Measurements from ENCODE around the gene SLC7A7. TPM values are rescaled to one million over a fixed set of nuclear protein-coding genes. Genes with fewer than 3 reads are reported as not detected.

The SLC7A7 gene
- total and polyA plus RNA-seq, 10 of the 15 experiments (the other 5 are each of a cell fraction or from before 2014, with no cell fraction given), result 27.8 to 79.2 (median 50.8) TPM

GRCh38 chr14:22766457-22767322 is 48.5 kb downstream of the SLC7A7 start, which contains the start of gene OXA1L:
Gene OXA1L, plus strand, starts transcription at chr14:22766688. Its CDS starts 14 bp downstream, at chr14:22766702.
- H2AFZ ChIP-seq (ENCODE audit: control insufficient read depth, low read depth, low read length), result peak within 1 kb of the TSS; percentile 94
- DNase-seq (ENCODE audit: low read depth, low spot score) (peak; percentile 92), ATAC-seq (peak; percentile 89), FAIRE-seq (peak; percentile 84)
- in situ Hi-C loops (cut with MboI), result no loop called here
- intact Hi-C loops (cut with micrococcal nuclease; ENCODE audit: unreplicated experiment), result loop anchor here (2.0 to 5.0 kb wide), 2 partner anchors 179 to 196 kb away; partner anchors contain the start of gene DAD1
- RAD21 ChIA-PET (ENCODE audit: unreplicated experiment), result interaction anchor here (0.6 to 4.5 kb wide), 33 partner anchors 18 to 386 kb away, joined by 3 to 31 read pairs (median 4); partner anchors contain the start of genes ABHD4, DAD1, LRP10 and SLC7A7
- BruUV-seq (replicated peaks), result no TSS peak
- peaks cover 22 to 26% of the 10 kb centered on the region in 2 experiments for H3K36me3 ChIP-seq (ENCODE audit: control insufficient read depth in 2 of 2, insufficient read depth in 2 of 2, low read length in 1 of 2)
- H3K27ac ChIP-seq (ENCODE audit: control insufficient read depth, insufficient read depth), result peak within 1 kb of the TSS; percentile 98
- peak within 1 kb of the TSS; percentile 97 for H3K9ac ChIP-seq (ENCODE audit: control insufficient read depth, insufficient read depth, low read length)
- no peaks in the 10 kb centered on the region for H3K27me3 ChIP-seq (replicated peaks in 1 of 2; ENCODE audit: control insufficient read depth in 2 of 2, insufficient read depth in 2 of 2, low read length in 1 of 2)
- under 1% methylated on average over 56 of the region's 56 CpGs for WGBS (ENCODE audit: insufficient coverage, insufficient replicate concordance, low lambda C conversion rate, missing lambda C conversion rate)
- POLR2A ChIA-PET, result interaction anchor here (0.5 to 1.9 kb wide), 21 partner anchors 13 to 1508 kb away, joined by 3 to 10 read pairs (median 4); partner anchors contain the start of genes ABHD4 and DAD1
- no peaks in the 10 kb centered on the region; the same call in 1 of the 2 replicates for H3K4me1 ChIP-seq (ENCODE audit: control insufficient read depth, insufficient read depth, low read length)
- H3K4me3 ChIP-seq, result peak within 1 kb of the TSS; percentile 91
- CTCF ChIA-PET, result interaction anchor here (0.6 to 5.5 kb wide), 26 partner anchors 10 to 787 kb away, joined by 3 to 36 read pairs (median 6); partner anchors contain the start of genes LRP10, RBM23 and SLC7A7
- no peaks in the 10 kb centered on the region for H4K20me1 ChIP-seq (ENCODE audit: control insufficient read depth, insufficient read depth)
- SMC1A ChIA-PET (ENCODE audit: uncharacterized antibody, unreplicated experiment), result interaction anchor here (0.7 to 5.4 kb wide), 31 partner anchors 8 to 450 kb away, joined by 3 to 51 read pairs (median 4); partner anchors contain the start of genes ABHD4 and RBM23
- peak within 1 kb of the TSS; percentile 87 for H3K4me2 ChIP-seq (ENCODE audit: control insufficient read depth, insufficient read depth)
- peaks cover 33% of the 10 kb centered on the region for H3K79me2 ChIP-seq (ENCODE audit: control insufficient read depth, insufficient read depth, low read length)
- no peaks in the 10 kb centered on the region for H3K9me3 ChIP-seq (replicated peaks; ENCODE audit: control insufficient read depth, insufficient read depth, low read length)
- TF ChIP-seq MLLT1 (IDR thresholded peaks at IDR 0.05) (no peak), ETV6 (conservative IDR thresholded peaks at IDR 0.05 in 1 of 2, IDR thresholded peaks at IDR 0.05 in 1 of 2; ENCODE audit: borderline replicate concordance in 1 of 2, low read depth in 1 of 2) (0 out of 4 replicates have a peak, but pooled peaks of 1 of the 2 experiments have one; percentile 38), E4F1 (IDR thresholded peaks at IDR 0.05; ENCODE audit: borderline replicate concordance, partially characterized antibody) (no peak), ZBTB11 (CRISPR knock-in tag; IDR thresholded peaks at IDR 0.05) (no peak), WRNIP1 (IDR thresholded peaks at IDR 0.05; ENCODE audit: borderline replicate concordance, low read depth, low read length) (no peak), STAT1 (conservative IDR thresholded peaks at IDR 0.05) (no peak), SUPT20H (IDR thresholded peaks at IDR 0.05; ENCODE audit: borderline replicate concordance, control insufficient read depth, low read depth, low read length) (no peak), SPI1 (IDR thresholded peaks at IDR 0.05; ENCODE audit: borderline replicate concordance, insufficient read depth, low read depth, low read length) (peak; percentile 40; the same call in 1 of the 2 replicates), EED (IDR thresholded peaks at IDR 0.05; ENCODE audit: low read depth) (peak; percentile 76), CHD1 (IDR thresholded peaks at IDR 0.05; ENCODE audit: low read depth, low read length) (no peak), ATF3 (IDR thresholded peaks at IDR 0.05; ENCODE audit: borderline replicate concordance, extremely low read depth, low read depth, low read length) (0 out of 2 replicates have a peak, but pooled peaks have one; percentile 25), TARDBP (IDR thresholded peaks at IDR 0.05; ENCODE audit: borderline replicate concordance) (0 out of 2 replicates have a peak, but pooled peaks have one; percentile 10)

Measured in GM12878 (cell line).